Measurements from ENCODE around the gene SLC6A9.

Gene SLC6A9

GRCh38 chr1:43995984-43996732, 35.1 kb downstream of the SLC6A9 start:
- TF ChIP-seq CTCF (conservative IDR thresholded peaks at IDR 0.05; ENCODE audit: low read length): no peak

GRCh38 chr1:43994794-43995790, 36.2 kb downstream of the SLC6A9 start:
- no peak overlapping the region for H3K4me3 ChIP-seq (ENCODE audit: low read length)
- peak; percentile 22 for DNase-seq (ENCODE audit: low read depth)
- peak; percentile 39 for TF ChIP-seq CTCF (conservative IDR thresholded peaks at IDR 0.05; ENCODE audit: low read length)

More at GRCh38 chr1:43995984-43996732, 35.1 kb downstream of the SLC6A9 start:
- no peak for DNase-seq (ENCODE audit: low read depth)
- H3K4me3 ChIP-seq (ENCODE audit: low read length): no peak overlapping the region

- H3K4me3 ChIP-seq (ENCODE audit: low read length): no peak overlapping the region
- no peak for TF ChIP-seq CTCF (conservative IDR thresholded peaks at IDR 0.05; ENCODE audit: low read length)
- no peak for DNase-seq (ENCODE audit: low read depth)
Measured at GRCh38 chr1:43994071-43994470, 37.2 kb downstream of the SLC6A9 start.

GRCh38 chr1:43993206-43993914, 37.9 kb downstream of the SLC6A9 start:
- no peak for DNase-seq (ENCODE audit: low read depth)
- no peak for TF ChIP-seq CTCF (conservative IDR thresholded peaks at IDR 0.05; ENCODE audit: low read length)
- H3K4me3 ChIP-seq (ENCODE audit: low read length): no peak overlapping the region

GRCh38 chr1:43992232-43992995, 38.8 kb downstream of the SLC6A9 start:
- DNase-seq (ENCODE audit: low read depth): no peak
- no peak for TF ChIP-seq CTCF (conservative IDR thresholded peaks at IDR 0.05; ENCODE audit: low read length)
- H3K4me3 ChIP-seq (ENCODE audit: low read length): peak overlapping the region; percentile 75

GRCh38 chr1:43991476-43992231, 39.6 kb downstream of the SLC6A9 start, which contains the start of gene CCDC24:
Gene CCDC24, plus strand, starts transcription at chr1:43991599. Its CDS starts 280 bp downstream, at chr1:43991879.
- H3K4me3 ChIP-seq (ENCODE audit: low read length): peak within 1 kb of the TSS; percentile 75
- TF ChIP-seq CTCF (conservative IDR thresholded peaks at IDR 0.05; ENCODE audit: low read length): no peak
- DNase-seq (ENCODE audit: low read depth): peak; percentile 83
